IPS DF 6.9 (cell line): ENCODE data around the gene AADACL4.
"Not testable (repeated sequence)": the region's sequence is repeated elsewhere in the genome, so short reads cannot be mapped to it uniquely, and the experiment has no call there.

Source experiments
- DNase-seq: peaks from one replicate; pipeline ENCODE4 v3.0.0-alpha.2; 2013; ENCODE audit warnings: low read depth, low spot score
- H3K27ac ChIP-seq: one replicate; pipeline ENCODE4 v1.5.1; 2013; ENCODE audit warnings: low read length, control low read depth
- H3K27me3 ChIP-seq: 2 replicates; pipeline ENCODE4 v1.6.1; 2013; ENCODE audit warnings: mild to moderate bottlenecking, low read length; ENCODE audit not compliant: control insufficient read depth, insufficient read depth
- H3K36me3 ChIP-seq: 2 replicates; pipeline ENCODE4 v1.6.1; 2013; ENCODE audit warnings: low read length; ENCODE audit not compliant: control insufficient read depth, insufficient read depth
- H3K4me1 ChIP-seq: 2 replicates; pipeline ENCODE4 v1.6.1; 2013; ENCODE audit warnings: low read length; ENCODE audit not compliant: control insufficient read depth, insufficient read depth
- H3K4me3 ChIP-seq: 2 replicates; pipeline ENCODE4 v1.5.1; 2013; ENCODE audit warnings: mild to moderate bottlenecking, low read length
- H3K9me3 ChIP-seq: 2 replicates; pipeline ENCODE4 v1.6.1; 2013; ENCODE audit warnings: low read length, inconsistent platforms; ENCODE audit not compliant: control insufficient read depth, insufficient read depth
- WGBS: extraction: QIAGEN DNeasy Blood & Tissue Kit; methylation state at CpG from one replicate; pipeline ENCODE4 v1.1.7; 2013; ENCODE audit warnings: mixed read lengths, missing lambda C conversion rate; ENCODE audit not compliant: insufficient read length, insufficient coverage; 5-methylcytosine and 5-hydroxymethylcytosine counted together

AADACL4 gene

DNA sequence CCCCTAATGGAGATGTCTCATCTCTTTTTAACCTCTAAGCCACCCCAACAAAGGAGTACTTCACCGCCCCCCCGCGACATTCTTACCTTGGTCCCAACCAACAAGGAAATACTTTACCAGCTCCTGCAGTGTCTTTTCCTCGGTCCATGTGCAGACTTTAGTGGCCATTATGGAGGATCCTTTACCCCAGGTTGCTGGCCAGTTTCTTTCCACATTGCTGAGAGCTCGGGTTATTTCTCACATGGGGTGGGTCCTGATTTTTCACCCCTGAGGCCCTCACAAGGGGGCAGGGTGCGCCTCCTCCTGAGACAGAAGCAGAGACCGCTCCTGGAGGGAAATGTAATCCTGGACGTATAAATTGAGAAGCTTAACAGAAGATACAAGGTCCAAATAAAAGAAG, 69.0 kb downstream of the AADACL4 start:
- H3K36me3 ChIP-seq, result no peaks in the 10 kb centered on the region
- H3K27ac ChIP-seq, result no peak overlapping the region
- no peak overlapping the region for H3K4me3 ChIP-seq
- DNase-seq, result no peak
- H3K27me3 ChIP-seq, result no peaks in the 10 kb centered on the region
- H3K9me3 ChIP-seq, result no peaks in the 10 kb centered on the region
- WGBS, result no CpG with 5 or more reads among the region's 8 CpGs
- peaks cover 12% of the 10 kb centered on the region; the same call in 1 of the 2 replicates for H3K4me1 ChIP-seq

DNA sequence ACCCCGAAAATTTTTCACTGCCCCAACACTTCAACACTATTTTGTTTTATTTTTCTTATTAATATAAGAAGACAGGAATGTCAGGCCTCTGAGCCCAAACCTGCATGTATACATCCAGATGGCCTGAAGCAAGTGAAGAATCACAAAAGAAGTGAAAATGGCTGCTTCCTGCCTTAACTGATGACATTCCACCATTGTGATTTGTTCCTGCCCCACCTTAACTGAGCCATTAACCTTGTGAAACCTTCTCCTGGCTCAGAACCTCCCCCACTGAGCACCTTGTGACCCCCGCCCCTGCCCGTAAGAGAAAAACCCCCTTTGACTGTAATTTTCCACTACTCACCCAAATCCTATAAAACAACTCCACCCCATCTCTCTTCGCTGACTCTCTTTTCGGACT, 69.8 kb downstream of the AADACL4 start:
- H3K27ac ChIP-seq, H3K27me3 ChIP-seq, H3K9me3 ChIP-seq, H3K36me3 ChIP-seq, DNase-seq, H3K4me3 ChIP-seq: not testable (repeated sequence)
- 80% methylated on average over 1 of the region's 5 CpGs for WGBS
- H3K4me1 ChIP-seq, result peaks cover 12% of the 10 kb centered on the region; the same call in 1 of the 2 replicates

DNA sequence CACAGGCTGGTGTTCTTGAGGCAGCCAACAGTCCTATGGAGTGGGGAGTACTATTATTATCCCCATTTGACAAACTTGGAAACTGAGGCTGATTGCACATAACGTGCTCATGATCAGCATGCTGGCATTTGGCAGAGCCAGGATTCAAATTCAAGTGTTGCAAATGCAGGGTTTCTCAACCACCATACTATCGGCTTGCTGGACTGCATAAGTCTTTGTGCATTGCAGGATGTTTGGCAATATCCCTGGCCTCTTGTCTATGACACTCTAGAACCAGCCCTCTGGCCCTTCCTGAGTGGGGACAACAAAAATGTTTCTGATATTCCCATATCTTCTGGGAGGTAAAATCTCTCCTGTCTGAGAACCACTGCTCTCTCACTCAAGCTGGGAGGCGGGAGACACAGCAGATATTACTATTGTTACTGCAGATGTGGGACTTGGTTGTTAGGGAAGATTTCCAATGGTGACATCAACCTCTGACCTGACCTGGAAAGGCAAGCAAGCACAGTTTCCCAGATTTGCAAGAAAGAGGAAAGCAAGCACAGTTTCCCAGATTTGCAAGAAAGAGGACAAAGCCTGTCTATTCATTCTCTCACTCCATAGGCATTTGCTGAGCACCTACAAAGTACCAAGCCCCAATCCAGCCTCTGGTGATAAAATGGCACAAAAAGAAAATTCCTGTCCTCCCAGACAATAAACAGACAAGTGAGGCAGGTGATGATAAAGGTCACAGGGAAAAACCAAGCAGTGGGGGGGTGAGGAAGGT, 71.0 kb downstream of the AADACL4 start:
- Histone ChIP-seq H3K4me1 (peaks cover 12% of the 10 kb centered on the region; the same call in 1 of the 2 replicates), H3K36me3 (no peaks in the 10 kb centered on the region), H3K9me3 (no peaks in the 10 kb centered on the region), H3K4me3 (no peak overlapping the region), H3K27me3 (no peaks in the 10 kb centered on the region; the same call in 1 of the 2 replicates), H3K27ac (no peak overlapping the region)
- DNase-seq, result no peak
- no CpG with 5 or more reads among the region's 3 CpGs for WGBS

DNA sequence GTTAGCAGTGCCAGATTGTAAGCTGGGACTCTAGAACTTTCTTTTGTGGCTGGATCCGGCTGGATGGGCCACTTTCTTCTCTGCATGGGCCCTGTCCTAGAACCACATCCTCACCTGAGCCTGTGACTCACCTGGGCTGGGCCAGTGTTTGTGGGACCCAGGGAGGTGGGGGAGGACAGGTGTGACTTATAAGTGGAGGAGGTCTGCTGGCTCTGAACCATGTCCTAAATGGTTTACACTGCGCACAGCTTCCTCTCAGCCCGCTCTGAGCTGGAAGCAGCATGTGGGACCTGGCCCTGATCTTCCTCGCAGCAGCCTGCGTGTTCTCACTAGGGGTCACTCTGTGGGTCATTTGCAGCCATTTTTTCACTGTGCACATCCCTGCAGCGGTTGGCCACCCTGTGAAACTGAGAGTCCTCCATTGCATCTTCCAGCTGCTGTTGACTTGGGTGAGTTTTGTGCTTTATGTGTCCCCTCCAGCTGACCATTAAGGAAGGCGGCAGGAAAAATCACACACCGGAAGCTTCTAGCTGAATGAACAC, 72.1 kb downstream of the AADACL4 start, which contains the start of gene AADACL3:
TSS of gene AADACL3 (plus strand) at position 215 of the 542 bp plus-strand sequence. CDS start at position 282, 67 bp downstream.
- peaks cover 12% of the 10 kb centered on the region; the same call in 1 of the 2 replicates for H3K4me1 ChIP-seq
- no CpG with 5 or more reads among the region's 8 CpGs for WGBS
- no peaks in the 10 kb centered on the region for H3K36me3 ChIP-seq
- H3K27ac ChIP-seq, result no peak within 1 kb of the TSS
- DNase-seq, result no peak
- no peaks in the 10 kb centered on the region; the same call in 1 of the 2 replicates for H3K27me3 ChIP-seq
- H3K4me3 ChIP-seq, result no peak within 1 kb of the TSS
- H3K9me3 ChIP-seq, result no peaks in the 10 kb centered on the region
